Germinal center (tissue), 1 donor: Measurements from ENCODE around the gene PCGF2.
A peak's percentile ranks its signal among the peaks of the same experiment; 100 is the strongest.
"Not testable (repeated sequence)": the region's sequence is repeated elsewhere in the genome, so short reads cannot be mapped to it uniquely, and the experiment has no call there.

Experiments used
- DNase-seq: peaks from one replicate; pipeline ENCODE4 v3.0.0; 2012; ENCODE audit warnings: mixed read lengths, low spot score

Gene PCGF2

GRCh38 chr17:38748149-38748891 lies at the start of gene PCGF2:
Gene PCGF2, minus strand, starts transcription at chr17:38748336. Its CDS starts 7,934 bp downstream, at chr17:38740402.
- no peak for DNase-seq

- no peak for DNase-seq
Measured at GRCh38 chr17:38797828-38798227, 49.7 kb upstream of the PCGF2 start.

- no peak for DNase-seq
Measured at GRCh38 chr17:38797158-38797490, 49.0 kb upstream of the PCGF2 start.

DNA sequence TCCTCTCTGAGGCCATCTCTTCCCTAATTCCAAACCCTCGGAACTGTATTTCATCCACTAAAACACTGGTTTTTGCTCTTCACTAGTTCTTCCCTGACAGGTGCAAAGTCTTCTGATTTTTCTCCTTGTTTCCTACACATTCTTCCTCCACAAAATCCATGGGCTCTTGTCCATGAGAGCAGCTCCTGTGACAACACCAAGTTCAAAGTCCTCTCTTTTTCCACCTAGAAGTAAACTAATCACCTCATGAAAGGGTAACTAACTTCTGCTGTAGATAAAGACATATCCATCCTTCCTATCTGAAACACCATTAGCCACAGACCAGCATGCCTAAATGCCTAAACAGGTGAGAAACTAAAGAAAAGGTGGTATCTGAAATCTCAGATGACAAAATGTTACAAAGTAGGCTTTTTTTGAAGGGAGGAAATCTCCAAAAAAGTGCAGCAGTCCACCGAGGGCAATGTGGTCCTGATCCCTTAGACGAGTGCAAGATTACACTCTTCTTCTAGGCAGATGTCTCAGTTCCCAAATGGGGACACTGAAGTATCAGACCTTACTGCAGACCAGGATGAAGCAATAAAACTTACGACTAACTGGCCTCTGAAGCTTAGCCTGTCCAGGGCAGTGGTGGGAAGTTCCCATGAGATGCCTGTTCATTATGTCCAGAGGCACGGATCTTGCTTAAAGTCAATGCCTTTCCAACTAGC lies 48.5 kb upstream of the PCGF2 start:
- DNase-seq: no peak

- no peak for DNase-seq
Measured at GRCh38 chr17:38794221-38794620, 46.1 kb upstream of the PCGF2 start.

- no peak for DNase-seq
Measured at GRCh38 chr17:38791162-38791561, 43.0 kb upstream of the PCGF2 start.

- DNase-seq: not testable (repeated sequence)
Measured at GRCh38 chr17:38790148-38790707, 42.1 kb upstream of the PCGF2 start.

- no peak for DNase-seq
Measured at GRCh38 chr17:38789185-38789584, 41.0 kb upstream of the PCGF2 start.

GRCh38 chr17:38787999-38788398 lies 39.9 kb upstream of the PCGF2 start:
- DNase-seq: not testable (repeated sequence)

DNA sequence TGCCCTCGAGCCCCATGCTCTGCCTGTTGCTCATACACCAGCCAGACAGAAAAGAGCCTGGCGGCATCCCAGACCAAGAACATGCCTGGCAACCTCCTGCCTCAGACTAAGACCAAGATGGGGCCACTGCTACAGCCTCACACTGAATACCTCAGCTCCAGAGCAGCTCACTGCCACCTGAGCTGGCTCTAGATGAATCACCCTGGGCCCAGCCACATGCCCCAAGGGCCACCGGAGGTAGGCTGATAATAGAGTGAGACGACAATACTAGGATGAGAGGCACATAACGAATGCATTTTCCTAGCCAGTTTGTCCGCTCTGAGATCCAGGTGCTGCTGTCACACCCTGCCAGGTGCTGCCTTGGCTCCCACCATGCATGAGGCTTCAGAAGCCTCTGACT lies 38.2 kb upstream of the PCGF2 start:
- DNase-seq: no peak

DNA sequence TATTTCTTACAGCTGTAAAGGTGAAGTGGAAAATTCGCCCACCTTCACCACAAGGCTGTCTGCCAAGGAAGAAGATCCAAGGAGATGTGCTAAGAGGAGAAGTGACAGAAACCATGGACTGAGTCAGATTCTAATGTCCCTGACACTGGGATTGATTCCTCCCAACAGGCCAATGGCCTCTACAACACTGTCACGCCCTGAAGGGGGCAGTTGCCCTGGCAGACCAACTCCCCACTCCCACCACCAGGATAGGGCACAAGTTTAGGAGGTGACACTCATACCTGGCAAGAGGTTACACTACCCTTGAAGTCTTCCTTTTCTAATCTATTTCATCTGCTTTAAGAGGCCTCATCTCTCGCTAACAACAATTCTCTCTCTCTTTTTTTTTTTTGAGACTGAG lies 35.1 kb upstream of the PCGF2 start:
- DNase-seq: no peak

GRCh38 chr17:38779965-38780752 lies 32.0 kb upstream of the PCGF2 start:
- DNase-seq: no peak

DNA sequence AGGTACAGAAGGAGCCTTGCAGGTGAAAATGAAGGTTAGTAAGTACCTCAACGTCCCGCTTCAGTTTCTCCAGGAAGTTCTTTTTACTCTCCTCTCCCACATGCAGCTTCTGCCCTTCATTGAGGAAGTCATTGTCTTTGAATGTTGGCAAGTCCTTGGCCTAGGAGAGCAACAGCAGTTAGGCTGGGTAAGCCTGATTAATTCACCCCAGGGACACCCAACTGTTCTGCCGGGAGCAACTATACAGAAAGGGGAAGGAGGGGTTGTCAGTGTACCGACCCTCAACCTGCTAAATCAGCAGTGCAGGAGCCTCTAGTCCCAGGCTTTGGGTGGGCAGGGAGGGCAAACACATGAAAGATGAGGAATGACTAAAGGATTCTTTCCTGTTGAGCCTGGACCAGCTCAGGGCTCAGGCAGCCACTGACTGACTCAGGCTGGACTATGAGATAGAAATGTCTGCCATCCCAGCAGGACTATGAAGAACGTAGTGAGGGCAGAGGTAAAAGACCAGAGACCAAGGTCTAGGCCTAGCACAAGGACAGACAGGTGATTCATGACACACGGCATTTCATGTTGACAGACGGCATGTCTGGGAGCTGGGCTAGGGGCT lies 29.6 kb upstream of the PCGF2 start:
- no peak for DNase-seq

- DNase-seq: no peak
Measured at GRCh38 chr17:38773258-38773657, 25.1 kb upstream of the PCGF2 start.

- DNase-seq: no peak
Measured at GRCh38 chr17:38768417-38768816, 20.3 kb upstream of the PCGF2 start.

- no peak for DNase-seq
Measured at GRCh38 chr17:38766341-38766740, 18.2 kb upstream of the PCGF2 start.

GRCh38 chr17:38762231-38762630 lies 14.1 kb upstream of the PCGF2 start:
- no peak for DNase-seq

DNA sequence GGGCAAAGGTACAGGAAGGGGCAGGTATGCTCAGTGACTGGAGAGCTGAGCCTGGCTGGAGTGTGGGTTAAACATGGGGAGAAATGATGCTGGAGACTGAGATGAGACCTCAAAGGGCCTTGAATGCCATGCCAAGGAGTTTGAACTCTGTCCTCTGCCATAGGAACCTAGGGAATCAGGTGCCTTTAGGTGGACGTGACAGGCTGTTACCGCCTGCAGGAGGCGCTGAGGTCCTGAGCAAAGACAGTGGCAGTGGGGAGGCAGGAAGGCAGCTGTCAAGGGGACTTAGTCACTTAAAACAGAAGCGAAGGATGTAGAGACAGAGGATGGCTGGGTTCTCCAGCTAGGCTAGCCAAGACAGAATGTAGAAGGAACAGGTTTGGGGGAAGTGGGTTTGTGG lies 13.5 kb upstream of the PCGF2 start:
- DNase-seq: no peak

DNA sequence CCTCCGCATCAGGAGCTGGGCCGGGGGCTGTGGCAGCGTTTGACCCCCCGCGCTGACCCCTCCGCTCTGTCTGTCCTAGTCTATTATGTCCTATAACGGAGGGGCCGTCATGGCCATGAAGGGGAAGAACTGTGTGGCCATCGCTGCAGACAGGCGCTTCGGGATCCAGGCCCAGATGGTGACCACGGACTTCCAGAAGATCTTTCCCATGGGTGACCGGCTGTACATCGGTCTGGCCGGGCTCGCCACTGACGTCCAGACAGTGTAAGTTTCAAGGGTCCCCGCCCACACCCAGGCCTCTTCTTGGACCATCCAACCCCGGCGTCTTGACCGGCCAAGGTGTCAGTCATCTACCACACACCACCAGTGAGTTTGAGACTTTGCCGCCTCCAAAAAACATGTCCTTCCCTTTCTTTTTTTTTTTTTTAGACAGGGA lies 5.0 kb upstream of the PCGF2 start:
- no peak for DNase-seq

DNA sequence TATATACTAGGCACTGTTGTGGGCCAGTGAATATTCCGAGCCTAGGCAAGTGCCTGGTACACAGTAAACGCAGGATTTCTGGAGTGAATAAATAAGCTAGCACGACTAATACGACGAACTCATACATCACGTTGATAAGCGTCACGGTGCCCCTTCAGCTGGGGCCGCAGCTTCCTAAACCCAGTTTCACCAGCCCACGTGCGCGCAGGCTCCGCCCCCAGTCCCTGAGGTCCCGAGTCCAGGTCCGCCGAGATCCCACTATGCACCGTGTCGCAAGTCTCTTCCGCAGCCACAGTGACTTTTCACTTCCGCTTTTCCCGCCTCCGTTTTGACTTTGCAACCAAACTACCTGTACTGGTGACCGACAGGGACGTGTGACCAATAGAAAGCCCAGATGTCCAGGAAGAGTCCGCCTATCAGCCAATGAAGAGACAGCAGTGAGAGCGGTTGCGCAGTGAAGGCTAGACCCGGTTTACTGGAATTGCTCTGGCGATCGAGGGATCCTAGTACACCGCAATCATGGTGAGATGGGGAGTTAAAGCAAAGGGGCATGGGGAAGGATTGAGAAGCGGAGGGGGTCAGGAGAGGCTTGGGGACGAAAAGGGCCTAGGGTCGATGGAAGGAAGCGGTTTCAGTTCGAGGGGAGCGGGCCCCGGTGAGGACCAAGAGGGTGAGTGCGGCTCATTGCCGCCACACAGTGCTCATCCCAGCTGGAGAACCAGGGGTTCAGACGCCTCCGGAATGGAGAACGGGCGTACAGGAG lies 4.4 kb upstream of the PCGF2 start, which contains the start of gene PSMB3:
PSMB3 (plus strand) TSS at position 434 of the 763 bp plus-strand sequence; CDS start at position 520, 86 bp downstream.
- peak; percentile 98 for DNase-seq

GRCh38 chr17:38751808-38752307 lies 3.7 kb upstream of the PCGF2 start:
- DNase-seq: peak; percentile 58
